Right lobe of liver (tissue), 4 donors: ENCODE data around the gene CLMP.

Experiments used
- POLR2A ChIP-seq: fragments of 450-650 bp; IDR thresholded peaks from one replicate; pipeline ENCODE4 v1.6.1; 2017; ENCODE audit warnings: antibody characterized with exemption, mild to moderate bottlenecking
- TF ChIP-seq, protein P1 (sequence below), 4 donors: fragments of 200-600 bp in 3 of 4; fragments of 450-650 bp in 1 of 4; IDR thresholded peaks; one replicate each; pipeline versions ENCODE4 v1.5.1 to v1.8.0; 2016 to 2022; ENCODE audit warnings: antibody characterized with exemption in 4 of 4, mild to moderate bottlenecking in 2 of 4
- donor health status: DM: no; HTN: no; CAD: no.
- donor health status: DM: no; HTN: no; CAD: no.
- donor health status: DM: no; HTN: yes; CAD: no.

- TF ChIP-seq, protein P1, sequence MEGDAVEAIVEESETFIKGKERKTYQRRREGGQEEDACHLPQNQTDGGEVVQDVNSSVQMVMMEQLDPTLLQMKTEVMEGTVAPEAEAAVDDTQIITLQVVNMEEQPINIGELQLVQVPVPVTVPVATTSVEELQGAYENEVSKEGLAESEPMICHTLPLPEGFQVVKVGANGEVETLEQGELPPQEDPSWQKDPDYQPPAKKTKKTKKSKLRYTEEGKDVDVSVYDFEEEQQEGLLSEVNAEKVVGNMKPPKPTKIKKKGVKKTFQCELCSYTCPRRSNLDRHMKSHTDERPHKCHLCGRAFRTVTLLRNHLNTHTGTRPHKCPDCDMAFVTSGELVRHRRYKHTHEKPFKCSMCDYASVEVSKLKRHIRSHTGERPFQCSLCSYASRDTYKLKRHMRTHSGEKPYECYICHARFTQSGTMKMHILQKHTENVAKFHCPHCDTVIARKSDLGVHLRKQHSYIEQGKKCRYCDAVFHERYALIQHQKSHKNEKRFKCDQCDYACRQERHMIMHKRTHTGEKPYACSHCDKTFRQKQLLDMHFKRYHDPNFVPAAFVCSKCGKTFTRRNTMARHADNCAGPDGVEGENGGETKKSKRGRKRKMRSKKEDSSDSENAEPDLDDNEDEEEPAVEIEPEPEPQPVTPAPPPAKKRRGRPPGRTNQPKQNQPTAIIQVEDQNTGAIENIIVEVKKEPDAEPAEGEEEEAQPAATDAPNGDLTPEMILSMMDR (IDR thresholded peaks at IDR 0.05) = no peak
- no peak for TF ChIP-seq POLR2A
Measured at GRCh38 chr11:123236879-123237278, 41.8 kb upstream of the CLMP start.
